ENCODE measurements around the gene ZNF491.

The ZNF491 gene

DNA sequence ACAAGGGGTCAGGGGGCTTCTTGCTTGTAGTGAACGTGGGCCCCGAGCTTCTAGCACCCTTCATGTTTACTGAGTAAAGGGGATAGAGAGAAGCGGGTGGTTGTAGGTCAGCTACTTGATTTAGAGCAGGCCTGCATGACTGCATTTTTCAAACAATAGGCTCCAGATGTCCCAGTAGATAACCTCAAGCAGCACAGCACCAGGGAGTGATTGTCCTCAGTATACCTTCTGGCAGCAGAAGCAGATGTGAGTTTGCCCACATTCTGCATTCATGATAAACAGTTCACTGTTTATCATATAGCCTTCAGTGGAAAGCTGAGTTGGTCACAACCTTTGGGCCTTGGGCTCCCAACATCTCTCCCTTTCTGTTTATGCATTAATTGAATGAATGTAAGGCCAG is 55.0 kb downstream of the ZNF491 start:
- TF ChIP-seq YY1 (IDR thresholded peaks at IDR 0.05; ENCODE audit: low read depth) (no peak), RAD21 (IDR thresholded peaks at IDR 0.05; ENCODE audit: low read depth) (no peak), TEAD4 (IDR thresholded peaks at IDR 0.05) (no peak), TCF12 (IDR thresholded peaks at IDR 0.05; ENCODE audit: low read depth) (no peak), TAF1 (IDR thresholded peaks at IDR 0.05; ENCODE audit: low read depth) (no peak), FOXM1 (IDR thresholded peaks at IDR 0.05; ENCODE audit: borderline replicate concordance, low read depth) (no peak), NFIC (IDR thresholded peaks at IDR 0.05) (no peak), ZBTB7A (IDR thresholded peaks at IDR 0.05; ENCODE audit: low read depth) (no peak), CREB1 (IDR thresholded peaks at IDR 0.05; ENCODE audit: low read depth) (no peak)
- TF ChIP-seq, protein P1, sequence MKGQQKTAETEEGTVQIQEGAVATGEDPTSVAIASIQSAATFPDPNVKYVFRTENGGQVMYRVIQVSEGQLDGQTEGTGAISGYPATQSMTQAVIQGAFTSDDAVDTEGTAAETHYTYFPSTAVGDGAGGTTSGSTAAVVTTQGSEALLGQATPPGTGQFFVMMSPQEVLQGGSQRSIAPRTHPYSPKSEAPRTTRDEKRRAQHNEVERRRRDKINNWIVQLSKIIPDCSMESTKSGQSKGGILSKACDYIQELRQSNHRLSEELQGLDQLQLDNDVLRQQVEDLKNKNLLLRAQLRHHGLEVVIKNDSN (IDR thresholded peaks at IDR 0.05) = no peak
- TF ChIP-seq, protein P2, sequence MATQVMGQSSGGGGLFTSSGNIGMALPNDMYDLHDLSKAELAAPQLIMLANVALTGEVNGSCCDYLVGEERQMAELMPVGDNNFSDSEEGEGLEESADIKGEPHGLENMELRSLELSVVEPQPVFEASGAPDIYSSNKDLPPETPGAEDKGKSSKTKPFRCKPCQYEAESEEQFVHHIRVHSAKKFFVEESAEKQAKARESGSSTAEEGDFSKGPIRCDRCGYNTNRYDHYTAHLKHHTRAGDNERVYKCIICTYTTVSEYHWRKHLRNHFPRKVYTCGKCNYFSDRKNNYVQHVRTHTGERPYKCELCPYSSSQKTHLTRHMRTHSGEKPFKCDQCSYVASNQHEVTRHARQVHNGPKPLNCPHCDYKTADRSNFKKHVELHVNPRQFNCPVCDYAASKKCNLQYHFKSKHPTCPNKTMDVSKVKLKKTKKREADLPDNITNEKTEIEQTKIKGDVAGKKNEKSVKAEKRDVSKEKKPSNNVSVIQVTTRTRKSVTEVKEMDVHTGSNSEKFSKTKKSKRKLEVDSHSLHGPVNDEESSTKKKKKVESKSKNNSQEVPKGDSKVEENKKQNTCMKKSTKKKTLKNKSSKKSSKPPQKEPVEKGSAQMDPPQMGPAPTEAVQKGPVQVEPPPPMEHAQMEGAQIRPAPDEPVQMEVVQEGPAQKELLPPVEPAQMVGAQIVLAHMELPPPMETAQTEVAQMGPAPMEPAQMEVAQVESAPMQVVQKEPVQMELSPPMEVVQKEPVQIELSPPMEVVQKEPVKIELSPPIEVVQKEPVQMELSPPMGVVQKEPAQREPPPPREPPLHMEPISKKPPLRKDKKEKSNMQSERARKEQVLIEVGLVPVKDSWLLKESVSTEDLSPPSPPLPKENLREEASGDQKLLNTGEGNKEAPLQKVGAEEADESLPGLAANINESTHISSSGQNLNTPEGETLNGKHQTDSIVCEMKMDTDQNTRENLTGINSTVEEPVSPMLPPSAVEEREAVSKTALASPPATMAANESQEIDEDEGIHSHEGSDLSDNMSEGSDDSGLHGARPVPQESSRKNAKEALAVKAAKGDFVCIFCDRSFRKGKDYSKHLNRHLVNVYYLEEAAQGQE (IDR thresholded peaks at IDR 0.05; ENCODE audit: low read depth) = no peak
- TF ChIP-seq, protein P3, sequence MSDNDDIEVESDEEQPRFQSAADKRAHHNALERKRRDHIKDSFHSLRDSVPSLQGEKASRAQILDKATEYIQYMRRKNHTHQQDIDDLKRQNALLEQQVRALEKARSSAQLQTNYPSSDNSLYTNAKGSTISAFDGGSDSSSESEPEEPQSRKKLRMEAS (IDR thresholded peaks at IDR 0.05) = no peak

DNA sequence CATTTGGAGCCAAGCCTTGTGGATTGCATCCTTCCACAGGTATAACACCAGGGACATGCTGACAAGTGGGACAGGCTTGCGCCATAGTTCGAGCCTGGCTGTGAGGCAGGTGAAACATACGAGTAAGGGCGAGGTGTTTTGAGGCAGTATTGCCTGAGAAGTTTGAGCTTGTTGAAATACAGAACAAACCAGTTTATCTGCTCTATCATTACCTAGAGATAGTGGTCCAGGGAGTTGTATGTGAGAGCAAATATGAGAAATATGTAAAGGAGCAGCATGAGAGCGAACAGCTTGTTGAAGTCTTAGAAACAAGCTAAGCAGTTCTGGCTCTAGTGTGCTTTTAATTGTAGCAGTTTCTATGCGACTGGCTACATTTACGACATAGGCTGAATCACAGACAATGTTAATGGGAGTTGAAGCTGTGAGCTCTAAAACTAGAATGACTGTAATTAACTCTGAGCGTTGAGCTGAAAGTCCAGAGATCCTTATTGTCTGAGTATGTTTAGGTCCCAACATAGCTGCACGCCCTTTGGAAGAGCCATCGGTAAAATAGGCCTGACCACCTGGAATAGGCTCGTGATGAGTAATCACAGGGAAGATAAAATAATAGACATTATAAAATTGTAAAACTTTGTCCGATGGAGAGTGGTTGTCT is 58.4 kb downstream of the ZNF491 start:
- TF ChIP-seq EP300 (IDR thresholded peaks at IDR 0.05; ENCODE audit: borderline replicate concordance) (no peak), NFIC (IDR thresholded peaks at IDR 0.05) (no peak), CEBPB (IDR thresholded peaks at IDR 0.05) (no peak), ZBTB7A (IDR thresholded peaks at IDR 0.05; ENCODE audit: low read depth) (no peak), EGR1 (IDR thresholded peaks at IDR 0.05) (no peak)
- TF ChIP-seq, protein P2 (IDR thresholded peaks at IDR 0.05; ENCODE audit: low read depth) = no peak
